GM23338 (cell line): ENCODE results near the gene ANO10. TPM values are rescaled to one million over a fixed set of nuclear protein-coding genes. Genes with fewer than 3 reads are reported as not detected.
"Not testable (repeated sequence)": the region's sequence is repeated elsewhere in the genome, so short reads cannot be mapped to it uniquely, and the experiment has no call there.

ENCODE experiments used
- ATAC-seq: fragments of 200-7000 bp; cut with Tn5 transposase; 3 replicates; pipeline ENCODE4 v1.9.1; 2020
- DNase-seq: peaks from one replicate; pipeline ENCODE4 v3.0.0-alpha.2; 2015; ENCODE audit warnings: low spot score
- H2AFZ ChIP-seq: fragments of 200-600 bp; sonication (generic); 2 replicates; pipeline ENCODE4 v1.8.0; 2016; ENCODE audit warnings: antibody characterized with exemption, mild to moderate bottlenecking, moderate library complexity
- H3F3A ChIP-seq: fragments of 200-600 bp; sonication (generic); replicated peaks from 2 replicates; pipeline ENCODE4 v1.8.0; 2017; ENCODE audit warnings: antibody characterized with exemption, mixed run types, low read depth
- H3K27ac ChIP-seq: fragments of 200-600 bp; sonication (generic); 2 replicates; pipeline ENCODE4 v1.6.1; 2016; ENCODE audit warnings: low read depth
- H3K27me3 ChIP-seq: fragments of 200-600 bp; sonication (generic); 2 replicates; pipeline ENCODE4 v1.8.0; 2016; ENCODE audit warnings: mild to moderate bottlenecking, mixed run types, moderate library complexity; ENCODE audit not compliant: insufficient read depth
- H3K36me3 ChIP-seq: fragments of 200-600 bp; sonication (generic); 2 replicates; pipeline ENCODE4 v1.8.0; 2016; ENCODE audit warnings: mild to moderate bottlenecking; ENCODE audit not compliant: insufficient read depth
- H3K4me1 ChIP-seq: fragments of 200-600 bp; sonication (generic); 2 replicates; pipeline ENCODE4 v1.8.0; 2016; ENCODE audit warnings: mild to moderate bottlenecking, moderate library complexity; ENCODE audit not compliant: insufficient read depth
- H3K4me2 ChIP-seq: fragments of 200-600 bp; sonication (generic); 2 replicates; pipeline ENCODE4 v1.7.1; 2017; ENCODE audit warnings: mixed run types
- H3K4me3 ChIP-seq: fragments of 200-600 bp; sonication (generic); 2 replicates; pipeline ENCODE4 v1.6.1; 2016; ENCODE audit warnings: mixed run types
- H3K79me2 ChIP-seq: fragments of 200-600 bp; sonication (generic); replicated peaks from 2 replicates; pipeline ENCODE4 v1.8.0; 2017; ENCODE audit warnings: mild to moderate bottlenecking; ENCODE audit not compliant: insufficient read depth
- H3K9me2 ChIP-seq: fragments of 200-600 bp; sonication (generic); 2 replicates; pipeline ENCODE4 v1.8.0; 2017; ENCODE audit not compliant: insufficient read depth
- H4K20me1 ChIP-seq: fragments of 200-600 bp; sonication (generic); replicated peaks from 2 replicates; pipeline ENCODE4 v1.8.0; 2017; ENCODE audit warnings: mild to moderate bottlenecking; ENCODE audit not compliant: insufficient read depth
- H3K27ac Mint-ChIP-seq: 2 replicates; pipeline ENCODE4 v1.8.0; 2020; ENCODE audit warnings: inconsistent platforms, mild to moderate bottlenecking, moderate library complexity, mixed read lengths
- H3K27me3 Mint-ChIP-seq: 3 replicates; pipeline ENCODE4 v1.8.0; 2022; ENCODE audit warnings: low read depth, mild to moderate bottlenecking, moderate library complexity, mixed read lengths, inconsistent platforms; ENCODE audit not compliant: insufficient read depth, poor library complexity
- H3K36me3 Mint-ChIP-seq: 3 replicates; pipeline ENCODE4 v1.8.0; 2021; ENCODE audit warnings: low read depth, mild to moderate bottlenecking, inconsistent platforms, moderate library complexity, mixed read lengths
- H3K4me1 Mint-ChIP-seq: 3 replicates; pipeline ENCODE4 v1.8.0; 2020; ENCODE audit warnings: mild to moderate bottlenecking, inconsistent platforms, mixed read lengths
- H3K4me3 Mint-ChIP-seq: 3 replicates; pipeline ENCODE4 v1.8.0; 2021; ENCODE audit warnings: moderate library complexity, mild to moderate bottlenecking, inconsistent platforms, mixed read lengths
- H3K9me3 Mint-ChIP-seq: 3 replicates; pipeline ENCODE4 v1.8.0; 2020; ENCODE audit warnings: moderate library complexity, mild to moderate bottlenecking, inconsistent platforms, mixed read lengths
- JUNB ChIP-seq: IDR thresholded peaks from one replicate; pipeline ENCODE4 v1.6.1; 2016; ENCODE audit warnings: antibody characterized with exemption; ENCODE audit not compliant: unreplicated experiment
- POLR2AphosphoS5 ChIP-seq: IDR thresholded peaks from 2 replicates; pipeline ENCODE4 v1.6.1; 2016; ENCODE audit warnings: antibody characterized with exemption, low read depth
- polyA plus RNA-seq: library from polyadenylated mRNA; unstranded; fragments of >200 nt; fragmentation: Nextera tagmentation; extraction: Ambion mirVana; gene quantifications from 2 replicates; pipeline ENCODE4 v1.2.1, GENCODE V29; 2016
- total RNA-seq: library from RNA; depleted of rRNA; stranded (reverse); fragments of >200 nt; shearing (Covaris generic); gene quantifications from 2 replicates; pipeline ENCODE4 v1.2.3, GENCODE V29; 2014
- TF ChIP-seq, protein P1 (sequence below): IDR thresholded peaks from 2 replicates; pipeline ENCODE4 v1.6.1; 2016; ENCODE audit warnings: antibody characterized with exemption

Gene ANO10
- total and polyA plus RNA-seq, 2 experiments from 2014 or later, result 29.2 to 48.1 TPM

DNA sequence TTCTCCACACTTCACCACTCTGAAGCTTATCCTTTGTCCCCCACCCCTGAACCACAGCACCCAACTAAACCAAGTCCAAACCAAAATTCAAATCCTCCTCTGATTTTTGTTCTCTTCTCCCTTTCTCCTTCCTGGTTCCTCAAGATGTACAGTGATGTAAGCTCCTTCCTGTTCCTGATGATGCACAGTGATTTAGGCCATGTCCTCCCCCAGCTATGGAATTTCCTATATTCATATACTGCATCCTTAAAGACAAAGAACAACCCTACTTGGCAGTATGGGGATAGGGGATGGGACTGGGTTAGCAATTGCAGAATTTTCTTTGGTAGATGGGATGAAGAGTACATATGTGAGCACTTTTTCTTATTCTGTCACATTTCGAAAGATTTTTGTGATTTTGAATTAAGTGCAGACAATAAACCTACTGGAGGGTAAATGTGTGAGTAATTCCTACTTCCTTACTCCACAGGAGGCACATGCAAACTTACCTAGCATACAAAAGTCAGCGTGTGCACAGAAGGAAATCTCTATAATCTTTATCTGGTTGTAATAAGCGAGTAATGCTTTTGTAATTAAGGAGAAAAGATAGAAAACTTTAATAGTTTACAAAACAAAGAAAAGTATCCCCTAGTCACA, 125.0 kb downstream of the ANO10 start:
- peaks cover 14% of the 10 kb centered on the region; the same call in 2 of the 3 replicates for H3K36me3 Mint-ChIP-seq
- H3K36me3 ChIP-seq, result no peaks in the 10 kb centered on the region
- TF ChIP-seq JUNB, result no peak
- no peak for TF ChIP-seq POLR2AphosphoS5
- TF ChIP-seq, protein P1, sequence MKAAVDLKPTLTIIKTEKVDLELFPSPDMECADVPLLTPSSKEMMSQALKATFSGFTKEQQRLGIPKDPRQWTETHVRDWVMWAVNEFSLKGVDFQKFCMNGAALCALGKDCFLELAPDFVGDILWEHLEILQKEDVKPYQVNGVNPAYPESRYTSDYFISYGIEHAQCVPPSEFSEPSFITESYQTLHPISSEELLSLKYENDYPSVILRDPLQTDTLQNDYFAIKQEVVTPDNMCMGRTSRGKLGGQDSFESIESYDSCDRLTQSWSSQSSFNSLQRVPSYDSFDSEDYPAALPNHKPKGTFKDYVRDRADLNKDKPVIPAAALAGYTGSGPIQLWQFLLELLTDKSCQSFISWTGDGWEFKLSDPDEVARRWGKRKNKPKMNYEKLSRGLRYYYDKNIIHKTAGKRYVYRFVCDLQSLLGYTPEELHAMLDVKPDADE, result no peak
- H3K4me3 Mint-ChIP-seq, result no peak overlapping the region
- peaks cover 28% of the 10 kb centered on the region for H3K4me1 Mint-ChIP-seq
- no peaks in the 10 kb centered on the region for H3K27me3 ChIP-seq
- no peaks in the 10 kb centered on the region; the same call in 1 of the 2 replicates for H4K20me1 ChIP-seq
- peaks cover 13% of the 10 kb centered on the region for H3K4me1 ChIP-seq
- DNase-seq (no peak), ATAC-seq (no peak)
- H3K9me3 Mint-ChIP-seq, result no peaks in the 10 kb centered on the region
- no peaks in the 10 kb centered on the region for H3K79me2 ChIP-seq
- 0 out of 2 replicates have a peak, but pooled peaks cover 4% of the 10 kb centered on the region for H3K9me2 ChIP-seq
- peaks cover 10% of the 10 kb centered on the region for H3K27me3 Mint-ChIP-seq
- no peak overlapping the region for H2AFZ ChIP-seq
- no peak overlapping the region for H3K27ac ChIP-seq
- H3K27ac Mint-ChIP-seq, result peak overlapping the region; percentile 81; the same call in 1 of the 2 replicates
- H3K4me2 ChIP-seq, result no peak overlapping the region; the same call in 1 of the 2 replicates
- no peaks in the 10 kb centered on the region for H3F3A ChIP-seq
- H3K4me3 ChIP-seq, result no peak overlapping the region

DNA sequence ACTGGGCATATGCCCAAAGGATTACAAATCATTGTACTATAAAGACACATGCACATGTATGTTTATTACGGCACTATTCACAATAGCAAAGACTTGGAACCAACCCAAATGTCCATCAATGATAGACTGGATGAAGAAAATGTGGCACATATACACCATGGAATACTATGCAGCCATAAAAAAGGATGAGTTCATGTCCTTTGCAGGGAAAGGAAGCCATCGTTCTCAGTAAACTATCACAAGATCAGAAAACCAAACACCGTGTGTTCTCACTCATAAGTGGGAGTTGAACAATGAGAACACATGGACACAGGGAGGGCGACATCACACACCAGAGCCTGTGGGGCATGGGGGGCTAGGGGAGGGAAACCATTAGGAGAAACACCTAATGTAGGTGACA, 128.9 kb downstream of the ANO10 start:
- H3K36me3 ChIP-seq, ATAC-seq: not testable (repeated sequence)

DNA sequence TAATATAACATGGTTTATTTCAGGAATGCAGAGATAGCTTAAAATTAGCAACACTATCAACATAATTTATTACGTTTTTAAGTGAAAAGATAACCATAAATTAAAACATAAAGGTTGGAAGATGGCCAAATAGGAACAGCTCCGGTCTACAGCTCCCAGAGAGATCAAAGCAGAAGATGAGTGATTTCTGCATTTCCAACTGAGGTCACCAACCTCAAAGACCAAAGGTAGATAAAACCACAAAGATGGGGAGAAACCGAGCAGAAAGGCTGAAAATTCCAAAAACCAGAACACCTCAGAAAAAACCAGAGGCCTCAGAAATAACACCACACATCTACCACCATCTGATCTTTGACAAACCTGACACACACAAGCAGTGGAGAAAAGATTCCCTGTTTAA, 130.0 kb downstream of the ANO10 start:
- H3K4me2 ChIP-seq, H3K27ac Mint-ChIP-seq, ATAC-seq, H3K4me3 ChIP-seq, H3K36me3 ChIP-seq, H3K79me2 ChIP-seq, H3K27me3 ChIP-seq, H4K20me1 ChIP-seq, H3K9me3 Mint-ChIP-seq, H3K4me1 ChIP-seq, H3K4me3 Mint-ChIP-seq, H2AFZ ChIP-seq, H3K27ac ChIP-seq, H3K27me3 Mint-ChIP-seq, DNase-seq, H3K9me2 ChIP-seq, H3F3A ChIP-seq: not testable (repeated sequence)
- H3K4me1 Mint-ChIP-seq, result peaks cover 18% of the 10 kb centered on the region
- H3K36me3 Mint-ChIP-seq, result peaks cover 25% of the 10 kb centered on the region; the same call in 2 of the 3 replicates

More for the DNA sequence above, 128.9 kb downstream of the ANO10 start:
- H3K27ac ChIP-seq, H3K4me2 ChIP-seq, H4K20me1 ChIP-seq, H2AFZ ChIP-seq, H3F3A ChIP-seq, H3K4me3 ChIP-seq, DNase-seq, H3K9me2 ChIP-seq, H3K27me3 Mint-ChIP-seq, H3K9me3 Mint-ChIP-seq, H3K27ac Mint-ChIP-seq, H3K4me3 Mint-ChIP-seq, H3K27me3 ChIP-seq, H3K79me2 ChIP-seq: not testable (repeated sequence)
- Mint-ChIP-seq H3K4me1 (peaks cover 25% of the 10 kb centered on the region), H3K36me3 (peaks cover 20% of the 10 kb centered on the region; the same call in 2 of the 3 replicates)
- H3K4me1 ChIP-seq, result peaks cover 20% of the 10 kb centered on the region
